CD4-positive, alpha-beta T cell treated with Interferon gamma for 1 hour (primary cell): Measurements from ENCODE around the gene CSF1R.

Source experiments
- DNase-seq: peaks from one replicate; pipeline ENCODE4 v3.0.0-alpha.2; 2020

Gene CSF1R

DNA sequence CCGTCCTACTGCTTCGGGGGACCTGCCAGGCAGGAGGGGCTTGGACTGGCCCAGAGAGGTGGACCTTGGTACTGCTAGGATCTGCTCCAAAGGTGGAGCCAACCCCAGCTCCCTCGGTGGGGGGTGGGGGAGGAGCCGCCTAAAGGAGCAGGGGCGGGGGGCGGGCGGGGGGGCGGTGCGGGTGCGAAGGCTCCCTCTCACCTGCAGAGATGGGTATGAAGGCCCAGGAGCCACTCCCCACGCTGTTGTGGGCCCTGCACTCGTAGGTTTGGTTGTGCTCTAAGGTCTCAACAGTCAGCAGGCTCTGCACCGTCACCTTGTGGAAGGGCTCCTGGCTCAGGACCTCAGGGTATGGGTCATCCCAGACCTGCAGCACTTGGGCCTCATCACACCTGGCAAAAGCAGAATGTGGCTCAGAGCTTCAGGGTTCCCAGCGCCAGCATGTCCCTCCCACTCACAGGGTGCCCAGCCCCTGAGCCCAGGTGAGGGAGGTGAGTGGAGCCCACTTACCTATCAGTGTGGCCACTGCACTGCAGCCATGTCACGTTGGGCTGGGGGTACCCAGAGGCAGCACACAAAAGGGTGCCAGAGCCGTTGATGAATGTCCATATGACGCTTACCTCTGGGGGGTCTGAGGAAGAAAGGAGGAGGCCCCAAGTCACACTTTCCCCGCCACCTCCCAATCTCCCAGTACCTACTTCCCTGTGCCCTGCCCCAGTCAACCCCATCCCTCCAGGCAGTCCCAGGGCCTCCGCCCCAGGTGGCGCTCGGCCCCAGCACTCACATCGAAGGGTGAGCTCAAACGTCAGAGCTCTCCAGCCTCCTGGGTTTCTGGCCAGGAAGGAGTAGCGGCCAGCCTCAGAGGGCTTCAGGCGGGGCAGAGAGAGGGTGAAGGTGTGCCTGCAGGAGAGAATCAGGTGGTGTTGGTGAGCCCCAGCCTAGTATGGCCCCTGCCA lies 16.4 kb downstream of the CSF1R start:
- DNase-seq, result no peak

DNA sequence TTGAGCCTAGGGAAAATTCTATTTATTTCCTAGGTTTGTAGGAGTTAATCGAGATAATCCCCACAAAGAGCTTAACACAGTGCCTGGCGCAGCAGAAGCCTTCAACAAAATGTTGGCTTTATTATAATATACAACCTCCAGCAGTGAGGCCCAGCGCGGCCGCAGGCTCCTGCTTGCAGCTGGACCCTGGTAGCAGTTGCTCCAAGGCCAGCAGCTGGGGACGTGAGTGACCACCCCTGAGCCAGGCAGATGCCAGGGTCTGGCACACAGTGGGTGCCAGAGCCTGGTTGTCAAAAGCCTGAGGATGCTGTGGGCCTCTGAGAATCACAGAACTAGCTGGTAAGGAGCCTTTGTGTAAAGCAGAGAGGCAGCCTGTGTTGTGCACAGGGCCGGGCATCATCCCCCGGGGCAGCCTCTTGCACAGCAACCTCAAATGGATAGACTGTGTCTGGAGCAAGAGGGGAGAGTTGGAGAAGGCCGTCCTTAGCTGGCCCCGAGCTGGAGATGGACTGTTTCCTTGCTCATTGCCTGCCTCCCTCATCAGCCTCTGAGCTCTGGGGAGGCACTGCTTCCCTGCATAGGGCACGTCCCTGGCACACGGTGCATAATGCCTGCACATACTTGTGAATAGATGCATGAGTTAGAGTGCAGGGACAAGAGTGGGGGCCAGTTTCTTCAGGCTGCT lies 17.3 kb downstream of the CSF1R start:
- DNase-seq, result no peak

DNA sequence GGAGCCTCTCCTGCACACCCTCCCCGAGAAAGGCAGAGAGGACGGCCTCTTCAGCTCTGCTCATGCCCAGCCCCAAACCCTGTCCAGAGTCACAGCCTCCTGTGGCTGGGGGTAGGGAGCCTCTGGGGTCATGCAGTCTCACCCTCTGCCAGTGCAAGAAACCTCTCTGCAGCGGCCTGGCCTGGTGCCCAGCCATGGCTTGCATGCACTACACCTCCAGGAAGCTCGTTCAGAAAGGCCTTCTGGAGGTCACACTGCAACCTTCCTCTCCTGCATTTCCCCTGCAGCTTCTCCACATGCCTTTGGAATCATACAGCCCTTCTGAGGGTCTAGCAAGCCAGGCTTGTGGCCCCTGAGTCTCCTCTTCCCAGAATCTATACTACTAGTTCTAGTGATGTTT lies 17.9 kb downstream of the CSF1R start:
- DNase-seq, result no peak

DNA sequence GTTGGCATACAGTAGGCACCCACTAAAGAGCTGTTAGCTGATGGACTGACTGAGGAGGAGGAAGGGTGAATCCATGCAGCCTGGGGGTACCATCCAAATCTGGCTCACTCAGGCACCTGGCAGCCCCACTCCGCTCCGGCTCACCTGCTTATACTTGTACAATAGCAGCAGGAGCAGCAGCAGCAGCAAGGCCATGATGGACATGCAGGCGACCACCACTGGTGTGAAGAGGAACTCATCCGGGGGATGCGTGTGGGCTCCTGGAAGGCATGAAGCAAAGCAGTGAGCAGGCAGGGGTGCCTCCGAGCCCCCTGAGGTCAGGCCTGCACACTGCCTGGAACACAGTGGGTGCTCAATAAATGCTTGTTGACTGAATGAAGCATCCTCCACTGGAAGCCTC lies 18.3 kb downstream of the CSF1R start:
- no peak for DNase-seq

- no peak for DNase-seq
These were observed 18.9 kb downstream of the CSF1R start for GRCh38 chr5:150067405-150067960.

DNA sequence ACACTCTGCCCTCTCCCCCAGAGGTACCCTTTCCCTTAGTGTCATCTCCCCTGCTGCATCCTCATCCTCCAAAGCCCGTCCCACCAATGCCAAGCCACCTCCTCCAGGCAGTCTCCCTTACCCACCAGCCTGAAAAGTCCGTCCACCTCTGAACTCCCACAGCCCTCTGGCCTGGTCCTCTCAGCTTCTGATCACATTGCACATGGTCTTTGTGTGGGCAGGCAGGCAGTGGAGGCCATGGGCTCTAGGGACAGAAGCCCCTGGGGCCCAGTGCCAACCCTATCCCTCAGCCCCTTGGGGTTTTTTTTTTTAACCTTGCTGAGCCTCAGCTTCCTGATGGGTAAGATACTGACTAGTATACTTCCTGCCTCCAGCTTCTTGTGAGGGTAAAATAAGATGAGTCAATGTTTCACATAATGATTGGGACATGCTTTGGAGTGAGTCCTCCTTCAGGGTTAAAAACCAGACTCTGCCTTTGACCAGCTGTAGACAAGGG lies 19.4 kb downstream of the CSF1R start:
- no peak for DNase-seq

DNA sequence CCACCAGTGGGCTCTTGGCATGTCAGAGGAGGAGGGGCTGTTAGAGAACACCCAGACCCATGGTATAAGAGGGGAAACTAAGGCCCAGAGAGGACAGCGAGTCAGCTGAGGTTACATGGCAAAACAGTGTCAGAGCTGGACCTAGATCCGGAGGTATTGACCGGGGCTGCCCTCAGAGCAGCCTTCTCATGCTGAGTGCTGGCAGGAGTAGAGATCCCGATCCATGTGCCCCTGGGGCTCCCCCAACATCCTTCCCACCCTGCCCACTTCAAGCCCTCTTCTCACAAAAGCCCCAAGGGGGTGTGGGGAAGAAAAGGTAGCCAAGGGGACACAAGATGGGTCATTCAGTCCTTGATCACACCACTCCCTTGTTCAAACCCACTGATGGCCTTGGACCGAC lies 19.9 kb downstream of the CSF1R start:
- no peak for DNase-seq

GRCh38 chr5:150065886-150066285 lies 20.5 kb downstream of the CSF1R start:
- DNase-seq, result peak; percentile 8

- no peak for DNase-seq
These were observed 21.0 kb downstream of the CSF1R start for GRCh38 chr5:150065346-150065745.

DNA sequence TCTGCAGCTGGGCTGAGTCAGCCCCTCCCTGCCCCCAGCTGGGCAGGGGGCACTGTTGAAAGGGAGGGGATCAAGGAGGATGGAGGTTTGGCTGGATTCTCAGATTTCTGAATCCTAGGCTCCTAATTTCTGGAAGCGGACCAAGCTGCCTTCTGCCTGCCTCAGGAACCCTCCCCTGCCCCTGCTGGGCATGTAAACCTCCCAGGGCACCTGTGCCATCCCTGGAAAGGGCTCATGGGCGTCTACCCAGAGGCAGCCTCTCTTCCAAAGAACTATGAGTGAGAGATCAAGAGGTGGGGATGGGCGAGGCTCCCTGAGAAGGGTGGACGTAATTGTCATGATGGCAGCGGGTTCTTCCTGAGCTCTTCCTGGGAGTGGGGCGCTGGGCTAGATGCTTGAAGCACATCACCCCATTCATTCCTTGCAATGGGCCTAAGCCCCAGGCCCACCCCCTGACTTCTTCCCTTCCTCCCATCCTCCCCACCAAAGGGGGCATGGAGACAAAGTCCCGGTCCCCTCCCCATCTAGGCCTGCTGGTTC lies 21.6 kb downstream of the CSF1R start:
- no peak for DNase-seq

- no peak for DNase-seq
These were observed 22.7 kb downstream of the CSF1R start for GRCh38 chr5:150063638-150064037.

DNA sequence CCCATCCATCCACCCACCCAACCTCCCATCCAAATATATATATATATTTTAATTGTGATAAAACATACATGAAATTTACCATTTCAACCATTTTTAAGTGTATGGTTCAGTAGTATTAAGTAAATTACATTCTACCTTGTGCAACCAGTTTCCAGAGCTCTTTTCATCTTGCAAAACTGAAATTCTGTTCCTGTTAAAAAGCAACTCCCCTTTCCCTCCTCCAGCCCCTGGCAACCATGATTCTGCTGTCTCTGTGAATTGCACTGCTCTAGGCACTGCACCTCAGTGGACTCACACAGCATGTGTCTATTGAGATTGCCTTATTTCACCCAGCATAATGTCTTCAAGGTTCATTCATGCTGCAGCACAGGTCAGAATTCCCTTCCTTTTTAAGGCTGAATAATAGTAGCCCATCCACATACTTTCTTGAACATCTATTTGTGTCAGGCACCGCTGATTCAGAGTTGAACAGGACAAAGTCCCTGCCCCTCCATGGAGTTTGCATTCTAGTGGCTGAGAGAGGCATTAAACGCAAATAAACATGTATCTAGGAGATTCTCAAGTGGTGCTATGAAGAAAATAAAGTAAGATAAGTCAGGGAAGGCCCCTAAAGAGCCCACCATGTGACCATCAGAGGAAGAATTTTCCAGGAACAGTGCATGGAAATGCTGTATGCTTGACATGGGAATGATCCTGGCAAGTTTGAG lies 24.0 kb downstream of the CSF1R start:
- DNase-seq, result no peak

DNA sequence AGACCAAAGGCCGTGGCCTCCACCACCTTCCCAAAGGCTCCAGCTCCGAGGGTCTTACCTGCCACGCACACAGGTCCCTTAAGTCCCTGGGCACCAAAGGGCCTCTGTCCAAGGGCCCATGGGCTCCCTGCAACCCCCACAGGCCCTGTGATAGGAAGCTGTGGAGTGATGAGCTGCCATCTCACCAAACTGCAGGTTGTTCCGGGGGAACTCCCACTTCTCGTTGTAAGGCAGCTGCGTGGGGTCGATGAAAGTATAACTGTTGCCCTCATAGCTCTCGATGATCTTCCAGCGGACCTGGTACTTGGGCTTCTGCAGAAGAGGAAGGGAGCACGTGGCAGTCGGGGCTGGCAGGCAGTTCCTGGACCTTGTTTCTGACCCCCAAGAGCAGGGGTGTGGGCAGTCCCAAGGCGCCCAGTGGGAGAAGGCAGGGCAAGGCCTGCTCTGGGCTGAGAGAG lies 24.8 kb downstream of the CSF1R start:
- DNase-seq, result no peak

- DNase-seq, result no peak
These were observed 25.9 kb downstream of the CSF1R start for GRCh38 chr5:150060471-150060870.

GRCh38 chr5:150059623-150060022 lies 26.7 kb downstream of the CSF1R start:
- DNase-seq, result no peak

DNA sequence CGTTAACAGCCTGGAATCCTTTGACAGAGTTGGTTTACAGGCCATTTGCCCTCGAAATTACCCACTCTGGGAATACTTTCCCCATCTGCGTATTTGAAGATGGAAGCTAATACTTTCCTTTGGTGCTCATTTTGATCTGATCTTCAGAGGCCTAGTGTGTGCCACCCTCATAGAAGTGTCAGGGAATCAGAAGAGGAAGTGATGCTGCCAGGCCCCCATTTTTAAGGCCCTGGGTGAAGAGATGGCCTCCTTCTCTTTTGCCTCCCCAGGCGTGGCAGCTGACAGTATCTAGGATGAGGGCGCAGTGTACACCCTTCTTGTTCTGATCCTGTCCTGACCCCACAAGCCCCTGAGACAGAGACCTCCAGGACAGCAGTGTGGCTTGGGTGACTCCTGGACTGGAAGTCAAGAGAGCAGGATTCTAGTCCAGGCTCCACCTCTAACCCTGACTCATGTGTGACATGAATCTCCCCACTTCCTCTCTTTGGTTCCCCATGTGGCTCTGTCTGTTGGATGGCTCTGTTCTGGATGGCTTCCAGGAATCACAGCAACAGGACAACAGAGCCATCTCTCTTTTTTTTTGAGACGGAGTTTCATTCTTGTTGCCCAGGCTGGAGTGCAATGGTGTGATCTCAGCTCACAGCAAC lies 27.8 kb downstream of the CSF1R start:
- peak; percentile 60 for DNase-seq

DNA sequence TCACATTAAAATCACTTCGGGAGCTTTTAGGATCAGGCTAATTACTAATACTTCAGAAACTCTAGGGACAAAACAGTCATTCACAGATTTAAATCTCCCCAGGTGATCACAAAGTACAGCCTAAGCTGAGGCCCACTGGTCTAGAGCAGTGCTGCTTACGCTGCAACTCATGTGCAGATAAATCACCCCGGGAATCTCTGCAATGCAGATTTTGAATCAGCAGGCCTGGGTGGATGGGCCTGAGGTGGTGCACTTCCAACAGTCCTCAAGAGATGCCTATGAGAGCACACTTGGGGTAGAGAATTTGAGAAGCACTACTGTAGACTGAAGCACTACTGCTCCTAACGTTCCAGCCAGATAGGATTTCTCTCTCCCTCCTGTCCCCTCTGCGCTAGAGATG lies 28.4 kb downstream of the CSF1R start:
- DNase-seq, result no peak

GRCh38 chr5:150057511-150057910 lies 28.8 kb downstream of the CSF1R start:
- DNase-seq, result no peak

GRCh38 chr5:150057052-150057451 lies 29.3 kb downstream of the CSF1R start:
- DNase-seq, result no peak

DNA sequence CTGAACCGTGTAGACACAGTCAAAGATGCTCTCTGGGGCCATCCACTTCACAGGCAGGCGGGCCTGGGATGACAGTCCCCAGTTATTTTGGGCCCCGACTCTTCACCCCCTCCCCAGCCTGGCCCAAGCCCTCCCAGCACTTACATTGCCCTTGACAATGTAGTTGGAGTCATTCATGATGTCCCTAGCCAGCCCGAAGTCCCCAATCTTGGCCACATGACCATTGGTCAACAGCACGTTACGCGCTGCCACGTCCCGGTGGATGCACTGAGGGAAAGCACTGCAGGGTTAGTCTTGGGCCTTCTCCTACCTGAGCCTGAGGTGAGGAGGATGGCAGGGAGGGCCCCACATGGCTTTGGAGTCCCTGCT lies 30.3 kb downstream of the CSF1R start:
- no peak for DNase-seq

GRCh38 chr5:150055326-150056074 lies 30.9 kb downstream of the CSF1R start:
- no peak for DNase-seq
